GM19372 (cell line): ENCODE data around the gene DDC.
"Not testable (repeated sequence)": the region's sequence is repeated elsewhere in the genome, so short reads cannot be mapped to it uniquely, and the experiment has no call there.

Experiments
- ATAC-seq: cut with Tn5 transposase; IDR thresholded peaks from one replicate; pipeline ENCODE4 v1.9.1; 2021; ENCODE audit warnings: mild to moderate bottlenecking, low read depth, moderate library complexity; ENCODE audit not compliant: unreplicated experiment

The DDC gene

GRCh38 chr7:50529093-50529862, 35.9 kb downstream of the DDC start:
- ATAC-seq, result no peak

- ATAC-seq, result no peak
Observed at GRCh38 chr7:50528266-50529092, 36.7 kb downstream of the DDC start.

GRCh38 chr7:50519350-50519749, 45.9 kb downstream of the DDC start:
- ATAC-seq, result not testable (repeated sequence)

GRCh38 chr7:50513166-50513871, 51.9 kb downstream of the DDC start:
- ATAC-seq, result no peak

- no peak for ATAC-seq
Observed at GRCh38 chr7:50512384-50512783, 52.8 kb downstream of the DDC start.

GRCh38 chr7:50509459-50509858, 55.7 kb downstream of the DDC start:
- ATAC-seq, result no peak

- ATAC-seq, result no peak
Observed at GRCh38 chr7:50508471-50508943, 56.7 kb downstream of the DDC start.

GRCh38 chr7:50507898-50508470, 57.2 kb downstream of the DDC start:
- no peak for ATAC-seq

GRCh38 chr7:50505553-50506210, 59.5 kb downstream of the DDC start:
- no peak for ATAC-seq

GRCh38 chr7:50504646-50505546, 60.3 kb downstream of the DDC start:
- no peak for ATAC-seq

GRCh38 chr7:50502947-50503346, 62.3 kb downstream of the DDC start:
- ATAC-seq, result no peak

- ATAC-seq, result no peak
Observed at GRCh38 chr7:50502001-50502684, 63.1 kb downstream of the DDC start.

- no peak for ATAC-seq
Observed at GRCh38 chr7:50499092-50499491, 66.1 kb downstream of the DDC start.

GRCh38 chr7:50497968-50498367, 67.2 kb downstream of the DDC start:
- no peak for ATAC-seq

GRCh38 chr7:50497068-50497642, 68.0 kb downstream of the DDC start:
- no peak for ATAC-seq

GRCh38 chr7:50496569-50496968, 68.6 kb downstream of the DDC start:
- no peak for ATAC-seq

GRCh38 chr7:50495746-50496145, 69.5 kb downstream of the DDC start:
- ATAC-seq, result no peak
